Smooth muscle cell of the brain vasculature (primary cell): ENCODE measurements around the gene GADL1.
A peak's percentile ranks its signal among the peaks of the same experiment; 100 is the strongest.

Experiments used
- DNase-seq: peaks from one replicate; pipeline ENCODE4 v3.0.0-alpha.2; 2012; ENCODE audit warnings: low read depth, low spot score

Gene GADL1

DNA sequence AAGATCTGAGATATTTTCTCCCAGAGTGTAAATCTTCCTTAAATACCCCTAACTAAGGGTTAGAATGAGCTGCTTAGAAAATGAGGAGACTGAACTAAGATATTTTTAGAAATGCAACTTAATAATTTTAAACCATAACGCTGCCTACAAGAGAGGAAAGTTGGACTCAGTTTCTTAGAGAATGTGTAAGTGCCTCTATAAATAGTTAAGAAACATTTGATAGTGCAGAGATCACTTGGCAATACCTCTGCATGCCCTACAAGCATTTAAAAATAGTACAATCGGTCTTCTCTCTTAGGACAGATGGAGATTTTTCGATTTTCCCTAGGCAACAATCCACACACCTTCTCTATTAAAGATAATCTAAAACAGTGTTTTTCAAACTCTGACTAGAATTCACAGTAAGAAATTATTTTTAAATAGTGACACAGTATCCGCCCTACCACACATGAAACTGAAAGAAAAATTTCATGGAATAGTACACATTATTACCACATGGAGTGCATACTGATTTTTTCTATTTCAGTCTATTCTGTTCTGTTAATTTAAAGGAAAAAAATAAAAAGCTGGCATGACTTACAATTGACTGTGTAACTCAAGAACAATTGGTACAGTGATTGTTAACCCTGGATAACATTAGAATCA is 83.2 kb downstream of the GADL1 start:
- DNase-seq, result no peak

DNA sequence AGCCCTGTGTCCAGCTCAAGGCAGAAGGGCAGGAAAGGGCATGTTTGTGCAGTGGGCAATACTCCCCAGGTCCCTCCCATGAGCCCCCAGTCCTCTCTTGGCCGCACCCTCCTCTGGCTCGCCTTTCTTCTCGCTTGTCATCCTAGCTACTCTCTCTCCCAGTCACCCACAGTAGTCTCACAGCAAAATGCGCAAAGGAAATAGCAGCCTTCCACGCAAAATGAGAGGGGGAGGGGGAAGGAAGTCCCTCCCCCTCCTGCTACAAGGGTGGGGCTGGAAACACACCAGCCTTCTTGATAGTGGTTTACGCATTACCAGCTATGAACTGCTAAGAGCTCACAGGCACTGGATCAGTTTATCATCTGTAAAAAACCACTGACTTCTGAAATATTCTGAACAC is 83.8 kb downstream of the GADL1 start:
- DNase-seq, result no peak

DNA sequence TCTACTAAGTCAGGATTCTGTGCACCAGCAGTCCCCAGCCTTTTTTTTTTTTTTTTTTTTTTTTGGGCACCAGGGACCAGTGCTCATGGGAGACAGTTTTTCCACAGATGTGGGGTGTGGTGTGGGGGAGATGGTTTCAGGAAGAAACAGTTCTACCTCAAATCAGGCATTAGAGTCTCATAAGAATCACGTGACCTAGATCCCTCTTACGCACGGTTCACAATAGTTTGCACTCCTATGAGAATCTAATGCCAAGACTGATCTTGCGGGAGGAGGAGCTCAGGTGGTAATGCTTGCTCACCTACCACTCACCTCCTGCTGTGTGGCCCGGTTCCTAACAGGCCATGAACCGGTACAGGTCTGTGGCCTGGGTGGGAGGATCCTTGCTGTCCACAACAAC is 88.8 kb downstream of the GADL1 start:
- DNase-seq, result no peak

DNA sequence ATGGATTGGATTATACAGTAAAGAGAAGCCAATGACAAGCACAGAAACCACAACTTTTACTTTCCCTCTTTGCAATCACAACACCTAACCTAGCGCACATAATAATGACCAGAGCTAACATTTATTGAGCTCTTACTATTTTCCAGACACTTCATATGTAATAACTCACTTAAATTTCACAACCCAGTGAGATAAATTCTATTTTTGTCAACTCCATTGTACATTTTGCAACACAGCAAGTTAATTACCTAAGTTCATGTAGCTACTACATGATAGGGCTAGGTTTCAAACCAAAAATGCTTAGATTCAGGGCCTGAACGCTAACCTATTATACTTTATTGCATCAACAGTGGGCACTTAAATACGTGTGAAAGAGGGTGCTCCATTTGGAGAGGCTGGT is 89.5 kb downstream of the GADL1 start:
- DNase-seq, result no peak

DNA sequence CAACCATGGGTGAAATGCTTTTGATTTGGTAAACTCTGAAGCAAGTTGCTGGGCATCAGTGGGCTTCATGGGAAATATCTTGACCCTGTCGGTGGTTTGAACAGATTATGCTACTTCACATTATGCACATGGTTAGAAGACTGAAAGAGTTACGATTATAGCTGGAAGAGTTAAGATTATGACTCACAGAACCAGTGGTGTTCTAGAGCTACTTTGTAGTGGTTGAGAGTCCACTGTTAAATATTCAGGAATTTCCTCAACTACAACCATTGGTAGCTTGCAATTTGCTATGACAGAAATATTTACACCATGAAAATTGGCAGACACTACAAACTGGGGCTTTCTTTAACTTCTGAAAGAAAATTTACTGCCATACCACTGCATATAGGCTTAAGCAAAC is 99.3 kb downstream of the GADL1 start:
- no peak for DNase-seq

DNA sequence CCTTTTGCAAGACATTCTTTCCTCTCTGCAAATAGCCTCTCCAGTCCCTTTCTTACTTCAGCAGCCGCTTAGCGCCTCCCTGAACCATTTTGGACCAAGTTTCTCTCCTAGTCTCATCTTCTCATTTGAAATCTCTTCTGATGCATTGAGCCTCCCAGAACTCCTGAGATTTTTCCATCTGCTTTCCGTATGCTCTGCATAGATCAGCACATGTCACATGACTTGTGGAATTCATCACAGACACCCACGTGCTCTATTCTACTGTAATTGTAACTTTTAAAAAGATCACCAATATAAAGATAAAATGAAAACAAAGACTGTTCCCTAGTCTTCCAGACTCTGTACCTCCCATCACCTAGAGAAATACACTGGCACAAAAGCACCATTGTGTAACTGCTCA is 100.7 kb downstream of the GADL1 start:
- no peak for DNase-seq

DNA sequence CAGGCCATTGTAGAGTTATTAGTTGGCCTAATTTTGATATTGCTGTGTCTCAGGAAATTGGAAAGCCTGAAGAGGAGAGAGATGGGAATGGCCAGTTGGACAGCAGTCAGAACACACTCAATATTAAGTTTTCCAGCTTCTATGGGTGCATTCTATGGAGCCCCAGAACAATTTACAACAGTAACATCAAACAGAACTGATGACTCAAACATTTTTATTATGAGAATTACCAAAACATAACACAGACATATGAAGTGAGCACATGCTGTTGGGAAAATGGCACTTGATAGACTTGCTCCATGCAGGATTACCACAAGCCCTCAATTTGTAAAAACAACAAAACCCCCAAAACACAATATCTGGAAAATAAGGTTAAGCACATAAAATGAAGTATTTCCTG is 104.3 kb downstream of the GADL1 start:
- no peak for DNase-seq

DNA sequence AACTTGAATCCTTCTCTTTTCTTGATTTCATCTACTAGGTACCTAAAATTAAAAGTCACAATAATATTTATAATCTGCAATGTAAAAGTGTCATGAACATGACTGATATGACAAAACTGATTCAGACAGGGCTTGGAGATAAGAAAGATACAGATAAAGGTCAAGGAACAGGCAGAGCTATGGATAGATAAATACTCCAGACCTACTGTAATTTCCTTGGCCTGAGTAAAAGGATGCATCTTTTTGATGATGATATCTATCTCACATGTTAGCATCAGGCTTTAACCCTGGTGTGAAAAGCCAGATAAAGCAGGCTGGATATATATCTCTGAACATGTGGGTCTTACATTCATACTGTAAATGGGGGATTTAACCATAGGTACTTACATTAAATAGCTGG is 108.1 kb downstream of the GADL1 start:
- DNase-seq, result no peak

DNA sequence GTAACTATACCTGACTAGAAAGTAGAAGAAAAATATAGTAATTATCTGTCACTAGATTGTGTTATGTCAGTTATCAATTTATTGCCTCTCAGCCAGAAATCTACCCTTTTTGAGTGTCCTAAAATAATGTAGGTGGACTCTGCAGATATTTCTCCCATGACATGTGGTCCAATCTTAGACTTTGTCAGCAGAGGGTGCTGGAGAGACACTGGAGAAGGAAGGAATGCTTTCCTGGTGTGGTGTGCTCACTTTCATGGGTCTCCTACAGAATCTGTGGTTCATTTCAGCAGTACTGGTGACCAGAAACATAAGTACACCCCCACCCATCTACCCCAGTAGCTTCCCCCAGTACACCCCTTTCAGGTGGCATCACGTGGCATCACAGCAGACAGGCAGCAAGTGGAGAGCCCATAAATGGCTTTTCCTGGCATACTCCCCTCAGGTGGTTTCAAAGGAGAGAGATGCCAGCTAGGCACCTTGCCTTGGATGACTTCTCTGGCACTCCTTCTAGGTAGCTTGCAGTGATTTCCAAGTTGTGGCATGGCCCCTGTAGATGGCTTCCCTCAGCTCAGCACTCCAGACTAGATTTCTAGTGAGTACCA is 114.7 kb downstream of the GADL1 start:
- DNase-seq, result no peak

DNA sequence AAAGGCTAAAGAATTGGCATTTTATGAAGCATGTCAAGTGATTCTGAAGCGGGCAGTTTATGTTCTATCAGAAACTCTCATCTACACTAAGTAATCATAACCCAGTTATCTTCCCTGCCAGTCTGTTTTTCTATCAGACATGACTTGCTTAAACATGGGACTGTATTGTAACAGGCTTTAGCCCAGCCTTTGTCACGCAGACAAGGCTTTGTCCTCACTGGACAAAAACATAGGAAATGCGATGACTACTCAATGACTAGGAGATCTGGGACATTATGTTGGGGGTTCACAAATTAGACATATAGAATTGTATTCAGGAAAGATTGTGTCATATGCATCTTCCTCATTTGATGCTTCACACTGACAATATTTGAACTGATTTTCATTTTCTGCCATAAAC is 115.5 kb downstream of the GADL1 start:
- no peak for DNase-seq

DNA sequence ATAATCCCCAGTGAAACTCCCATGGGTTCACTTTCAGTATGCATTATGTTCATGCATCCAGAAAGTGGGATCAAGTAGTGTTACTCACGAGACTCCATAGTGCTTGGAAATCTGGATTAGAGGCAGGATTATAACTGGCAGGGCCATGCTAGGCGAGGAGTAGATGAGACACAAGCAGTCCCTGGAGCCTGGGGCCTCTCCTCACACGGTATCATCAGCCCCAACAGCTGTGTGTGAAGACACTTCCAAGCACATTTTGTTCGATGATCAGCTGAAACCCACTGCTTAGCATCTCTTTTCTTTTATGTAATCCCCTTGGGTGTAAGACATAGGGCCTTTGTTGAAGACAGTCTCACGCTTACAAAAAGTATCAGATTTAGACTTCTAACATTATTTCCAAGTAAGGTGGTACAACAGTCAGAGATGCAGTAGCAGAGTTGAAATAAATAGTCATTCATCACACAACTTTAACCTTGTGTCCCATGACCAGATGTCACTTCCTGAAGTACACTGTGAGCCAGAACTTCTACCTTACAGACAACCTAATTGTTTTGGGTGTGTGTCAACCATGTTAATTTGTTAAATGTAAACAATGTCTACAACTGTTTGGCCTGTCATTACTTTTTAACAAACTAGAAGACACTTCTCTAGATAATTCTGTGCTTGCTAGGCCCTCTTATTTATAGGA is 116.9 kb downstream of the GADL1 start:
- DNase-seq, result no peak

DNA sequence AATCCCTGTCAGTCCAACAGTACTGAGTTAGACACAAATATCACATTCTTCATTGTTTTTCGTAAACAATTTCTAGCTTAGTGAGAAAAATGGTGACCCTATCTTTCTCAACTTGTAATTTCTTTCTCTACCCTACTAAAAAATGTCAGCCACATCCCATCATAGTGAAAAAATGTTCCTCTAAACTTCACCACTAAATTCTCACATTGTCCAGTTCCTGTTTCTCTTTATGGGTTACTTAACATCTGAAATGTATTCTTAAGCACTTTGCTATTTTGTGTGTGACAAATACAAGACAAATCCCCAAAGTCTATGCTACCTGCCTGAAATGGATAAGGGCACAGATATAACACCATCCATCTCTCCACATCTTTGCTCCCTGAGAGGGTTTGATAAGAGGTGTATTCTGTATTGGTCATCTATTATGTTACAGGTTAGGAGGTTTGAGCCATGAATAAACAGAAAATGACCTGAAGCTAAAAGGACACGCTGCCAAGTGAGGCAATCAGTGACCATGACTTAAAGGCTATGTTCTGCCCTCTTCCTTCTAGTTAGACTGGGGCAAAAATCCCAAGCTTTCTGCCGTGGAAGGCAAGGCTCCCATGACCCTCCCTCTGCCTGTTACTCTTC is 118.2 kb downstream of the GADL1 start:
- no peak for DNase-seq

DNA sequence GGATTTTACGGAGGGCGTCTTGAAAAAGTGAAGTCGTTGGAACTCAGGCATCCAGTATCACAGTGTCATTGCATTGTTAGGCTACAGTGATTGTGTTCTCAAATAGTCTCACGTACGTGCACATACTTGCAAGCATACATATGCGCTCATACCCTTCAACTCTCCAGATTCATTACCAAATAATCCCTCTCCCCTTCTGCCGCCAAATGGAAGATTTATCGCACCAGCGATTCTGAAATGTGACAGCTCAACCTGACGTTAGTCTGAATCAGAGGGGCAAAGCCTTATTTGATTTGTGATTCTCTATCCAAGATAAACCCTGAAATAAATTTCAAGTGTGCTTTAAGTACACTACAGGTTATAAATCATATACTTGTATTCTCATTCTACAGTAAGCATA is 119.4 kb downstream of the GADL1 start:
- no peak for DNase-seq

DNA sequence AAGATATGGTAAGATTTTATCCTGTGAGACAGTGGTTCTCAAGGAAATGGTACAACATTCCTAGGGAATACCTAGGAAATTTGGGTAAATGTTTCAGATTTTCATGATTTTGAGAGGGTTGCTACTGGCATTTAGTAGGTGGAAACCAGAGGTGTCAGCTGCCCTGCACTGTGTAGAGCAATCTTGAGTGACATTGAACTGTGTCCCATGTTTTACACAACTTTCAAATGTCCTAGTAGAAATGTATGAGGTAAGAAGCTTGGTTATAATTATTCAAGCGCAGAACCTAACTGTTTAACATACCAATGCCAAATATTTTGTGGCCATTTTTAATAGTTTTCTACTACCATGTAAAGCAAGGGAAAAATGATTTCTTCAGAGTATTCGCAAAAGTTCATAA is 120.4 kb downstream of the GADL1 start:
- no peak for DNase-seq

DNA sequence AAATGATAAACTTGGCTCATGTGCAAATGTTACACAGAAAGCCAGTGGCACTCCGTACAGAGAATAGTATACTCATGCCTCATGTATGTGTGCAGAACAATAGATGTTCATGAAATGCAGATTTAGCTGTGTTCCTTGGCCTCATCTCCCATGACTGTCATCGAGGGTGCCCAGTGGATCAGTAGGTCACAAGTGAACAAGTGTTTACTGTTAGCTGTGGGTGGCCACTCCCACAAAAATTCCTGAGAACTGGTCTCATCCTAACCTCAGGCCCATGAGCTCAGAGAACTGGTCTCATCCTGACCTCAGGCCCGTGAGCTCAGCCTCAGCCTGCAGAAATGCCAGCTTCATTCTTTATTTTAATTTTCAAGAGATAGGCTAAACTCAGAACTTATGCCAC is 124.1 kb downstream of the GADL1 start:
- peak; percentile 49 for DNase-seq

DNA sequence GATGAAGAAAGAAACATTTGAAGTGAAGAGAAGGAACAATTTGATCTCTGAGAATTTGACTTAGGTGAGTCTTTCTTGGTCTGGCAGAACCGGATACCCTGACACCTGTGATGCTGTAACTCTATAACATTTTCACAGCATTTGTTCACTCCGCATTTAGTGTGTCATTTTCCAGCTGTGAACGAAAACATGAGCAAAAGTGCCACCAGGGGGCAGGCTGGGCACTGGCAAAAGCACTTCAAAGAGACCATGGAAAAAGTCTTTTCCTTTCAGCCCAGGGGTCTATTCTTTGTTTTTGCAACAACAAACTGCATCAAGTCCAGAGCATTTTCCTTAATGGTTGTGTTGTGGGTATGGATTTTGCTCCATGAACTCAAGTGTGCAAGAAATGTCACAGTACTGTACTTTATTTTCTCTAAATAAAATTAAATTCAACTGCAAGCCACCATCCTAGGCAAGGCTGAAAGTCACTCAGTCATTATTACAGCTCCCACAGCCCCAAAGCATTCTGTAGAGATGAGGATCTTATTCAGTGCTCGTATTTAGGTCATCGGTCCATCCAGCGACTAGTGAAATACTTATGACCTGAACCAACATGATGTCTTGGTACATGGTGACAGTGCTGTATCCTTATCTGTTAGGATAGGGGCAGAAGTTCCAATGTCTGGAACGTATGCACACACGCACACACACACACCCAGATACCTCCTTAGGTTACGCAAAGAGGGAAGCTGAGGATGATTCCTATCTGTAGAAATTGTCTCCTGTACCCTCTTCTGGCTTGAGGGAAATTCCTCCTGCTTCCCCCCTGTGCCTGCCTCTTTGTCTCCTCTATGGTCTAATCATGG is 125.5 kb downstream of the GADL1 start:
- peak; percentile 52 for DNase-seq

DNA sequence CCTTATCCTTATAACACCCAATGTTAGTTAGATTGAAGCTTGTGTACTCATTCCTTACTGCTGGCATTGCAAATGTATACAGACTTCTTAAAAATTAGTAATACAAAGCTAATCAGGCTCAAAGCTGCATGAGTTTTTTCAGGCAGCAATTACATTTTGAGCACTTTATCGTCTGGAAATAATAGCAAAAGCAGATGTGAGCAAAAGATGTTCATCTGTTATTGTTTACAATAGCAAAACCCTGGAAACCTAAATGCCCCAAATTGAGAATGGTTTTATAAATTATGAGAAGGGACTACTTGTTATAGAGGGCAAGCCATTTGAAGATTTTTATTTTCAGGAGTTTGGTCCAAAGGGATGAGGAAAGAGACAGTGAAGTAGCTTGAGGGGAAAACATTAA is 126.4 kb downstream of the GADL1 start:
- DNase-seq, result no peak

DNA sequence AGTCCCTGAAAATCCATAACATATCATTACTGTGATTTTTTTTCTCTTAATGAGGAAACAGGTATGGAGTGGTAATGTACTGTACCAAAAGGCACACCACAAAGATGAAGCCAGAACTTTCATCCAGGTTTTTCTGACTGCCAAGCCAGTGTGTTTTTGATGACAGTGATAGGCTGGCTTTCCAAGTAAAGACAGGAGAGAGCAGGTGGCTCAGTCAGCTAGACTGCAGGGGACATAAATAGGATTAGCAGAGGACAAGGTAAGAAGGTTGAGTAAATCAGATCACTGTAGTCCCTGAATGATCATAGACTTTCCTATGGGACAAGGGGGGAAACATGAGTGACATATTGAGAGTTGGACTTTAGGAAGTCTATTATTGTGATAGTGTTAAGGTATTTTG is 127.9 kb downstream of the GADL1 start:
- no peak for DNase-seq

DNA sequence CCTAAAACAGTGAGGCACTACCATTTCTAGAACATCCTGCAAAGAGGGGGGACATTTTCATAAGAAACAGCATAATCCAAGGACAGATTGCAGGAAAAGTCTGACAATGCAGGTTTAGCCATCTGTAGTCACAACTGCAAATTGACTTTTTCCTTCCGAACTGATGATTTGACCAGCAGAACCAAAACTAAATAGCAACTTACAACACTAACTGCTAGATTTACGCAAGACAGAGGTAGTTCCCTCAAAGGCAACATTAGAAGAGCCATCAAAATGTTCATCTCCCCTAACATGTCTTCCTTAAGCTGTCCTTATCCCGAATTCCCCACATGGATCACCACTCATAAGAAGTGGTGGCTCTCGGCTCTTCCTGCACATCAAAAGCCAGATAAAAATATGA is 129.6 kb downstream of the GADL1 start:
- no peak for DNase-seq

DNA sequence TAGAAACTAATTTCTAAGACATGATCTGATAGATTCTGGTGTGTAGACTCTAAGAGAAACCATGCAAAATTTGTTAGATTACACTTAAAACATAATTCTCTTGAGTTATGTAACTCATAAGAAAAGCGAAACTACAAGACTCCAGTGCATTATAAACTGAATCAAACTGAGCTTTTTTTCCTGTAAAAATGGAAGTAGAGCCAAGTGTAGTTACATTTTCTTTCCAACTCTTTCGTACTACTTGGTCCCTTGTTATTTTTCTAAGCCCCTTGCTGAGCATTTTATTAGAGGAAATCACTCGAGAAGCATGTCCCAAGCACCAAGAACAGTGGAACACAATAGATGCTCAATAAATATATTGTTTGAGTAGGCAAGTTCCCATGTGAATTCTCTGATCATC is 130.2 kb downstream of the GADL1 start:
- DNase-seq, result no peak

DNA sequence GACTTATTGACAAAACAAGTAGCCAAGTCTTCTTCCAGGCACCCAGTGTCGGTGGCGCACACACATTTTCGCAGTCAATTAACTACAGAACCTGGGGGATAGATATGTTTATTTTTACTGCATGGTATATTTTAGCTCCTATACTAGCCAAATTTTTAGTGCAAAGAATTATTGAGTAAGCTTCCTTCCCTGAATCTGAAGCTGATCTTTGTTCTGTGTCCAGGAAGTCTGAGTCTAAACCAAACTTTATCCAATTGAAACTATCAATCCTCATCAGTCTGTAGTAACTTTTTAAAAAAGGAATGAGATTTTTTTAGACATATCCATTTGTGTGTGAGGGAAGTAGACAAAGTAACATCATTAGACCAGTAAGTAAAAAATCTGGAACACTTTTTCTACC is 133.1 kb downstream of the GADL1 start:
- no peak for DNase-seq

DNA sequence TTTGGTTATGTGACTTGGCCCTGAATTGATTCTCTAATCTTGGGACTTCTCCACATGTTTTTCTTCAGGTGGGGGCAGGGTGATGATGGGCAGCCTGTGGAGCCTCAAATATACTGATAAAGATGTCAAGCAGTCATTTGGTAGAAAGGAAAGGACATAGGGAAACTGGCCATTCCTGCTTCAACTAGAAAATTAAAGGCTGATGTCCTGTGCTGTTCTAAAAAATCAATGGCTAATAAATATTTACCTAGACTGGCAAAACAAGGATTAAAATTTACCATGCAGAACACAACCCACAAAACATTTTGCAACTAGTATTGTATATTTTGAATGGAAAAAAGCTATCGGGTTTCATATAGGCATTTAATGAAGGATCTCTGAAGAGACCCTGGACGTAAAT is 133.7 kb downstream of the GADL1 start:
- no peak for DNase-seq
